ENCODE results near the gene PKD1. TPM values are rescaled to one million over a fixed set of nuclear protein-coding genes. Genes with fewer than 3 reads are reported as not detected.

The PKD1 gene
- total RNA-seq, 2 donors from 2014 or later: 205 to 349 TPM

GRCh38 chr16:2075631-2076030 is 60.1 kb downstream of the PKD1 start:
- WGBS: 95% methylated on average over 24 of the region's 24 CpGs
- intact Hi-C loops (cut with DNase I): no loop called here
- Histone ChIP-seq H3K27me3 (replicated peaks; ENCODE audit: insufficient read depth) (no peaks in the 10 kb centered on the region), H3K4me1 (replicated peaks) (no peaks in the 10 kb centered on the region), H3K4me3 (no peak overlapping the region), H3K9me3 (no peaks in the 10 kb centered on the region), H3K27ac (no peak overlapping the region), H3K36me3 (peaks cover 0 to 19% of the 10 kb centered on the region in 2 donors)
- TF ChIP-seq, protein P1, sequence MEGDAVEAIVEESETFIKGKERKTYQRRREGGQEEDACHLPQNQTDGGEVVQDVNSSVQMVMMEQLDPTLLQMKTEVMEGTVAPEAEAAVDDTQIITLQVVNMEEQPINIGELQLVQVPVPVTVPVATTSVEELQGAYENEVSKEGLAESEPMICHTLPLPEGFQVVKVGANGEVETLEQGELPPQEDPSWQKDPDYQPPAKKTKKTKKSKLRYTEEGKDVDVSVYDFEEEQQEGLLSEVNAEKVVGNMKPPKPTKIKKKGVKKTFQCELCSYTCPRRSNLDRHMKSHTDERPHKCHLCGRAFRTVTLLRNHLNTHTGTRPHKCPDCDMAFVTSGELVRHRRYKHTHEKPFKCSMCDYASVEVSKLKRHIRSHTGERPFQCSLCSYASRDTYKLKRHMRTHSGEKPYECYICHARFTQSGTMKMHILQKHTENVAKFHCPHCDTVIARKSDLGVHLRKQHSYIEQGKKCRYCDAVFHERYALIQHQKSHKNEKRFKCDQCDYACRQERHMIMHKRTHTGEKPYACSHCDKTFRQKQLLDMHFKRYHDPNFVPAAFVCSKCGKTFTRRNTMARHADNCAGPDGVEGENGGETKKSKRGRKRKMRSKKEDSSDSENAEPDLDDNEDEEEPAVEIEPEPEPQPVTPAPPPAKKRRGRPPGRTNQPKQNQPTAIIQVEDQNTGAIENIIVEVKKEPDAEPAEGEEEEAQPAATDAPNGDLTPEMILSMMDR (IDR thresholded peaks at IDR 0.05): no peak
- no peak for TF ChIP-seq POLR2AphosphoS5 (IDR thresholded peaks at IDR 0.05)
- TF ChIP-seq POLR2A (IDR thresholded peaks at IDR 0.05): no peak
- DNase-seq (ENCODE audit: low spot score): no peak

- Histone ChIP-seq H3K9me3 (no peaks in the 10 kb centered on the region), H3K4me3 (no peak overlapping the region), H3K27ac (no peak overlapping the region), H3K4me1 (replicated peaks) (no peaks in the 10 kb centered on the region), H3K36me3 (peaks cover 0 to 16% of the 10 kb centered on the region in 2 donors), H3K27me3 (replicated peaks; ENCODE audit: insufficient read depth) (no peaks in the 10 kb centered on the region)
- 89% methylated on average over 20 of the region's 20 CpGs for WGBS
- TF ChIP-seq, protein P1 (IDR thresholded peaks at IDR 0.05): no peak
- TF ChIP-seq POLR2AphosphoS5 (IDR thresholded peaks at IDR 0.05) (no peak), POLR2A (IDR thresholded peaks at IDR 0.05) (no peak)
- intact Hi-C loops (cut with DNase I): no loop called here
- no peak for DNase-seq (ENCODE audit: low spot score)
Observed at GRCh38 chr16:2074071-2074470, 61.6 kb downstream of the PKD1 start.

DNA sequence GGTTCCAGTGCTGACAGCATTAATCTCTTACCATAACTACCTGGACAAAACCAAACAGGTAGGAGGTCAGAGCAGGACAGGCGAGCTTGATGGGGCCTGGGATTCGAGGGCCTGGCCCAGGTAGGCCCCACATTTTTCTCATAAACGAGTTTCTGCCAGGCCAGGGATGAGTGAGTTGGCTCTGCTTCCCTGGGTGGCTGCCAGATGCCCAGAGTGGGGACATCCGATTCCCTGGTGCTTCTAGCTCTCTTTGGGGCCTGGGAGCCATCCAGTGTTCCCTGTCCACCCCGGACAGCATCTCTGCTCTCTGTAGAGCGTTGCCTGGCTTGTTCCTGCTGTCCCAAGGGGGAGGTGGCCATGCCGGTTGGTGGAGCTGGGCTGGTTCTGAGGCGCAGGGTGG is 62.8 kb downstream of the PKD1 start:
- TF ChIP-seq POLR2A (IDR thresholded peaks at IDR 0.05): no peak
- no peak for TF ChIP-seq POLR2AphosphoS5 (IDR thresholded peaks at IDR 0.05)
- TF ChIP-seq, protein P1 (IDR thresholded peaks at IDR 0.05): no peak
- H3K36me3 ChIP-seq: peaks cover 0 to 15% of the 10 kb centered on the region in 2 donors

DNA sequence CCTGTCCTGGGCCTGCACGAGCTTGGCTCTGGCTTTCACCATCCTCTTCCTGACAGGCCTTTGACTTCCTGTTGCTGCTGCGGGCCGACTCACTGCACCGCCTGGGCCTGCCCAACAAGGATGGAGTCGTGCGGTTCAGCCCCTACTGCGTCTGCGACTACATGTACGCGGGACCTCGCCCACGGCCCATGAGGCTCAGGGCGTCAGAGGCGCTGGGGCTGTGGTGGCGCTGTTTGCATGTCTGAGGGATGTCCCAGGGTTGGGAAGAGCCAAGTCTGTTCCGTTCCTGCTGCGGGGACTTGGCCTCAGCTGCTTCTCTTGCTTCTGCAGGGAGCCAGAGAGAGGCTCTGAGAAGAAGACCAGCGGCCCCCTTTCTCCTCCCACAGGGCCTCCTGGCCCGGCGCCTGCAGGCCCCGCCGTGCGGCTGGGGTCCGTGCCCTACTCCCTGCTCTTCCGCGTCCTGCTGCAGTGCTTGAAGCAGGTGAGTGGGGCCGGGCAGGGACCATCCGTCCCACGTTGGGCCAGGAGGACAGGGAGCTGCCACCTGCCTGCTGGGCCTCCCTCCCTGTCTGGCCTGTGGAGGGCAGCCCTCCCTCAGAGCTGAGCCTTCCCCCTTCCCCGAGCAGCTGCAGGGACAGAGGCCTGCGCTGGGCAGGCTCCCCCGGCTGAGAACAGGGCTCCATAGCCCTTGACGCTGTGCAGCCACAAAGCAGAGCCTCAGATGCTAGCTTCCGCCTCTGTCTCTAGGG is 64.1 kb downstream of the PKD1 start:
- no peak overlapping the region for H3K27ac ChIP-seq
- H3K27me3 ChIP-seq (replicated peaks; ENCODE audit: insufficient read depth): no peaks in the 10 kb centered on the region
- TF ChIP-seq POLR2A (IDR thresholded peaks at IDR 0.05) (no peak), POLR2AphosphoS5 (IDR thresholded peaks at IDR 0.05) (no peak)
- TF ChIP-seq, protein P1 (IDR thresholded peaks at IDR 0.05): no peak
- intact Hi-C loops (cut with DNase I): no loop called here
- no peaks in the 10 kb centered on the region for H3K9me3 ChIP-seq
- WGBS: 75% methylated on average over 34 of the region's 34 CpGs
- no peak for DNase-seq (ENCODE audit: low spot score)
- no peaks in the 10 kb centered on the region for H3K4me1 ChIP-seq (replicated peaks)
- H3K4me3 ChIP-seq: no peak overlapping the region
- peaks cover 0 to 15% of the 10 kb centered on the region in 2 donors for H3K36me3 ChIP-seq

More for the DNA sequence above, 62.8 kb downstream of the PKD1 start:
- Histone ChIP-seq H3K4me1 (replicated peaks) (no peaks in the 10 kb centered on the region), H3K27me3 (replicated peaks; ENCODE audit: insufficient read depth) (no peaks in the 10 kb centered on the region), H3K27ac (no peak overlapping the region), H3K4me3 (no peak overlapping the region), H3K9me3 (no peaks in the 10 kb centered on the region)
- no peak for DNase-seq (ENCODE audit: low spot score)
- WGBS: 68% methylated on average over 8 of the region's 8 CpGs
- intact Hi-C loops (cut with DNase I): no loop called here
